ENCODE measurements around the gene CROCC2.

The CROCC2 gene

GRCh38 chr2:240922245-240922981, 16.3 kb downstream of the CROCC2 start:
- Histone ChIP-seq H3K4me3 (ENCODE audit: low read depth, low read length) (no peak overlapping the region), H3K27me3 (ENCODE audit: control insufficient read depth, insufficient read depth, low read length) (no peaks in the 10 kb centered on the region), H3K4me1 (no peaks in the 10 kb centered on the region), H3K36me3 (ENCODE audit: control insufficient read depth, insufficient read depth, low read length) (no peaks in the 10 kb centered on the region), H3K9me3 (ENCODE audit: control insufficient read depth, low read length) (no peaks in the 10 kb centered on the region), H3K4me2 (ENCODE audit: low read length) (no peak overlapping the region), H3K9ac (no peak overlapping the region), H3K79me2 (no peaks in the 10 kb centered on the region), H3K27ac (no peak overlapping the region), H2AFZ (no peak overlapping the region)
- TF ChIP-seq CTCF (IDR thresholded peaks at IDR 0.05) = no peak

GRCh38 chr2:240922982-240923537, 16.9 kb downstream of the CROCC2 start:
- TF ChIP-seq CTCF (IDR thresholded peaks at IDR 0.05) = no peak
- no peaks in the 10 kb centered on the region for H3K79me2 ChIP-seq
- H3K9ac ChIP-seq = no peak overlapping the region
- no peaks in the 10 kb centered on the region for H3K36me3 ChIP-seq (ENCODE audit: control insufficient read depth, insufficient read depth, low read length)
- no peaks in the 10 kb centered on the region for H3K4me1 ChIP-seq
- H3K9me3 ChIP-seq (ENCODE audit: control insufficient read depth, low read length) = no peaks in the 10 kb centered on the region
- no peak overlapping the region for H2AFZ ChIP-seq
- no peaks in the 10 kb centered on the region for H3K27me3 ChIP-seq (ENCODE audit: control insufficient read depth, insufficient read depth, low read length)
- no peak overlapping the region for H3K4me2 ChIP-seq (ENCODE audit: low read length)
- no peak overlapping the region for H3K4me3 ChIP-seq (ENCODE audit: low read depth, low read length)
- H3K27ac ChIP-seq = no peak overlapping the region

GRCh38 chr2:240925191-240925567, 19.0 kb downstream of the CROCC2 start:
- Histone ChIP-seq H3K27ac (no peak overlapping the region), H3K79me2 (no peaks in the 10 kb centered on the region), H2AFZ (no peak overlapping the region), H3K36me3 (ENCODE audit: control insufficient read depth, insufficient read depth, low read length) (no peaks in the 10 kb centered on the region), H3K27me3 (ENCODE audit: control insufficient read depth, insufficient read depth, low read length) (no peaks in the 10 kb centered on the region), H3K4me2 (ENCODE audit: low read length) (no peak overlapping the region), H3K9ac (no peak overlapping the region), H3K4me1 (no peaks in the 10 kb centered on the region), H3K4me3 (ENCODE audit: low read depth, low read length) (no peak overlapping the region), H3K9me3 (ENCODE audit: control insufficient read depth, low read length) (no peaks in the 10 kb centered on the region)
- TF ChIP-seq CTCF (IDR thresholded peaks at IDR 0.05) = no peak

- TF ChIP-seq CTCF (IDR thresholded peaks at IDR 0.05) = no peak
- no peaks in the 10 kb centered on the region for H3K4me1 ChIP-seq
Measured at GRCh38 chr2:240925568-240926515, 19.7 kb downstream of the CROCC2 start.

More at GRCh38 chr2:240925568-240926515, 19.7 kb downstream of the CROCC2 start:
- Histone ChIP-seq H3K79me2 (no peaks in the 10 kb centered on the region), H2AFZ (no peak overlapping the region), H3K27ac (no peak overlapping the region), H3K9ac (no peak overlapping the region), H3K9me3 (ENCODE audit: control insufficient read depth, low read length) (no peaks in the 10 kb centered on the region), H3K27me3 (ENCODE audit: control insufficient read depth, insufficient read depth, low read length) (no peaks in the 10 kb centered on the region), H3K4me2 (ENCODE audit: low read length) (no peak overlapping the region), H3K4me3 (ENCODE audit: low read depth, low read length) (no peak overlapping the region), H3K36me3 (ENCODE audit: control insufficient read depth, insufficient read depth, low read length) (no peaks in the 10 kb centered on the region)

All from parathyroid adenoma (tissue), 2 donors.